PC-3 (cell line): ENCODE measurements around the gene CAPNS1.

Source experiments
- EZH2 ChIP-seq: fragments of 300-600 bp; sonication (generic); IDR thresholded peaks from one replicate; pipeline ENCODE4 v1.6.1; 2017; ENCODE audit warnings: antibody characterized with exemption, mild to moderate bottlenecking, low read length; ENCODE audit not compliant: unreplicated experiment
- TF ChIP-seq, protein P1 (sequence below): fragments of 300-600 bp; sonication (generic); conservative IDR thresholded peaks from 2 replicates; pipeline ENCODE4 v1.5.1; 2017; ENCODE audit warnings: antibody characterized with exemption, low read depth, mild to moderate bottlenecking, low read length

DNA sequence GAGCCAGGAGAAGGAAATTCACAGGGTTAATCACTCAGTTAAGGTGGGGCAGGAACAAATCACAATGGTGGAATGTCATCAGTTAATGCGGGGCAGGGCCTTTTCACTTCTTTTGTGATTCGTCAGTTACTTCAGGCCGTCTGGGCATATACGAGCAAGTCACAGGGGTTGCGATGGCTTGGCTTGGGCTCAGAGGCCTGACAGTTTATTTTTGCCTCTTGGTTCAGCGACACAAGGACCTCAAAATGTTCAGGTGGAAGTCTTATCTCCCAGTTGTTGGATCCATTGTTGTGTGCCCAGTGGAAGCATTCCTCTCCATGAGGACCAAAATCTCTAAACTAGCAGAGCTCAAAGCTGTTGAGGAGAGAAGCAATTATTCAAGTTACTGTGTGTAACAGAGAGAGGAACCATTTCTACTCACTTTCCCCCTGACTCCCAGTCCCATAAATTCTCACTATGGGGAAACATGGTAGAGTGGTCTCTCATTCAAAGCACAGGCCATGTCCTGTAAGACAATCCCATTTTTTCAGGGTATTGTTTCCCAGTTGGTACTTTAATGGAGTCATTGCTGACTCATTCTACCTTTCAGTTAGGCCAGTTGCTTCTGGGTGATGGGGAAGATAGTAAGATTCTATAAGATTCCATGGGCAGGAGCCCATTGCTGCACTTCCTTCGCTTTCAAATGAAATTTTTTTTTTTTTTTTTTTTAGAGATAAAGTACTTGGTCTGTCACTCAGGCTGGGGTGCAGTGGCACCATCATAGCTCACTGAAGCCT is 21.1 kb downstream of the CAPNS1 start:
- TF ChIP-seq, protein P1, sequence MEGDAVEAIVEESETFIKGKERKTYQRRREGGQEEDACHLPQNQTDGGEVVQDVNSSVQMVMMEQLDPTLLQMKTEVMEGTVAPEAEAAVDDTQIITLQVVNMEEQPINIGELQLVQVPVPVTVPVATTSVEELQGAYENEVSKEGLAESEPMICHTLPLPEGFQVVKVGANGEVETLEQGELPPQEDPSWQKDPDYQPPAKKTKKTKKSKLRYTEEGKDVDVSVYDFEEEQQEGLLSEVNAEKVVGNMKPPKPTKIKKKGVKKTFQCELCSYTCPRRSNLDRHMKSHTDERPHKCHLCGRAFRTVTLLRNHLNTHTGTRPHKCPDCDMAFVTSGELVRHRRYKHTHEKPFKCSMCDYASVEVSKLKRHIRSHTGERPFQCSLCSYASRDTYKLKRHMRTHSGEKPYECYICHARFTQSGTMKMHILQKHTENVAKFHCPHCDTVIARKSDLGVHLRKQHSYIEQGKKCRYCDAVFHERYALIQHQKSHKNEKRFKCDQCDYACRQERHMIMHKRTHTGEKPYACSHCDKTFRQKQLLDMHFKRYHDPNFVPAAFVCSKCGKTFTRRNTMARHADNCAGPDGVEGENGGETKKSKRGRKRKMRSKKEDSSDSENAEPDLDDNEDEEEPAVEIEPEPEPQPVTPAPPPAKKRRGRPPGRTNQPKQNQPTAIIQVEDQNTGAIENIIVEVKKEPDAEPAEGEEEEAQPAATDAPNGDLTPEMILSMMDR = no peak
- no peak for TF ChIP-seq EZH2
